ENCODE measurements around the gene TBC1D8.
"Not testable (repeated sequence)": the region's sequence is repeated elsewhere in the genome, so short reads cannot be mapped to it uniquely, and the experiment has no call there.

TBC1D8 gene

GRCh38 chr2:101080211-101081068, 70.7 kb downstream of the TBC1D8 start:
- Histone ChIP-seq H3K36me3 (replicated peaks) (no peaks in the 10 kb centered on the region), H3K9me3 (no peaks in the 10 kb centered on the region), H3K4me1 (no peaks in the 10 kb centered on the region), H3K4me3 (no peak overlapping the region), H3K27me3 (ENCODE audit: low read depth) (no peaks in the 10 kb centered on the region)
- DNase-seq (ENCODE audit: low spot score in 2 of 2) = no peak
- in situ Hi-C loops (cut with MboI; ENCODE audit: low sequenced_read_pairs) = no loop called here

DNA sequence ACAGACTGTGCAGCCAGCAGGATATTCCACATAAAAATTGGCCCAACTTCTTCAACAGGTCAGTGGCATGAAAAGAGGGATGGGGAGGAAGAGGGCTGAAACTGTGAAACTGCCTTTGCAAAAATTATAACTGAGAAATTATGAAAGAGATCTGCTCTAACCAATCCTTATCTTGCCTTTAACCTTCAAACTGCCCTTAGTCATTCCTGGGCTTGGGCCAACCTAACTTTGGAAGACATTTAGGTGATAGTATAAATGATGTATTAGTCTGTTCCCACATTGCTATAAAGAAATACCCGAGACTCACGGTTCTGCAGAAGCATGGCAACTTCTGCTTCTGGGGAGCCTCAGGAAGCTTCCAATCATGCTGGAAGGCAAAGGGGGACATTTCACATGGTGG, 74.6 kb downstream of the TBC1D8 start:
- Histone ChIP-seq H3K9me3 (no peaks in the 10 kb centered on the region), H3K4me3 (no peak overlapping the region), H3K4me1 (no peaks in the 10 kb centered on the region), H3K36me3 (replicated peaks) (no peaks in the 10 kb centered on the region), H3K27me3 (ENCODE audit: low read depth) (no peaks in the 10 kb centered on the region)
- in situ Hi-C loops (cut with MboI; ENCODE audit: low sequenced_read_pairs) = no loop called here
- DNase-seq (ENCODE audit: low spot score in 2 of 2) = no peak

GRCh38 chr2:101064868-101065549, 86.2 kb downstream of the TBC1D8 start:
- in situ Hi-C loops (cut with MboI; ENCODE audit: low sequenced_read_pairs) = no loop called here
- DNase-seq (ENCODE audit: low spot score in 2 of 2) = no peak
- Histone ChIP-seq H3K4me1 (peaks cover 8% of the 10 kb centered on the region), H3K9me3 (no peaks in the 10 kb centered on the region), H3K4me3 (no peak overlapping the region), H3K36me3 (replicated peaks) (no peaks in the 10 kb centered on the region), H3K27me3 (ENCODE audit: low read depth) (no peaks in the 10 kb centered on the region)

- in situ Hi-C loops (cut with MboI; ENCODE audit: low sequenced_read_pairs) = no loop called here
- Histone ChIP-seq H3K4me1 (peaks cover 8% of the 10 kb centered on the region), H3K4me3 (no peak overlapping the region), H3K36me3 (replicated peaks) (no peaks in the 10 kb centered on the region), H3K9me3 (no peaks in the 10 kb centered on the region), H3K27me3 (ENCODE audit: low read depth) (no peaks in the 10 kb centered on the region)
- no peak for DNase-seq (ENCODE audit: low spot score in 2 of 2)
These were observed 86.7 kb downstream of the TBC1D8 start for GRCh38 chr2:101064505-101064867.

DNA sequence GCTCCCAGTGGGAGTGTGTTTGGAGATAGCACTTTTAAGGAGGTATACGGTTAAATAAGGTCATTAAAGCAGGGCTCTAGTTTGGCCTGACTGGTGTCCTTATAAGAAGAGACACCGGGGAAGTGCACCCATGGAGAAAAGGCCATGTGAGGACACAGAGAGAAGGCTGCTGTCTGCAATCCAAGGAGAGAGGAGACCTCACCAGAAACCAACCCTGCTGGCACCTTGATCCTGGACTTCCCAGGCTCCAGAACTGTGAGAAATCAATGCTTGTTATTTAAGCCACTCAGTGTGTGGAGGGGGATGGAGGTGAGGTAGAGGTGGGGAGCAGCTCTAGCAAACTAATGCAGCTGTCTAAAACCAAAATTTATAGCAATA, 87.1 kb downstream of the TBC1D8 start:
- in situ Hi-C loops (cut with MboI; ENCODE audit: low sequenced_read_pairs) = no loop called here
- Histone ChIP-seq H3K4me1 (peaks cover 8% of the 10 kb centered on the region), H3K36me3 (replicated peaks) (no peaks in the 10 kb centered on the region), H3K4me3 (no peak overlapping the region), H3K27me3 (ENCODE audit: low read depth) (no peaks in the 10 kb centered on the region), H3K9me3 (no peaks in the 10 kb centered on the region)
- DNase-seq (ENCODE audit: low spot score in 2 of 2) = no peak

GRCh38 chr2:101063352-101064124, 87.6 kb downstream of the TBC1D8 start:
- in situ Hi-C loops (cut with MboI; ENCODE audit: low sequenced_read_pairs) = no loop called here
- peaks cover 8% of the 10 kb centered on the region for H3K4me1 ChIP-seq
- H3K4me3 ChIP-seq = no peak overlapping the region
- H3K9me3 ChIP-seq = no peaks in the 10 kb centered on the region
- H3K36me3 ChIP-seq (replicated peaks) = no peaks in the 10 kb centered on the region
- no peak for DNase-seq (ENCODE audit: low spot score in 2 of 2)
- H3K27me3 ChIP-seq (ENCODE audit: low read depth) = no peaks in the 10 kb centered on the region

GRCh38 chr2:101058386-101058785, 92.8 kb downstream of the TBC1D8 start:
- H3K36me3 ChIP-seq (replicated peaks) = peaks cover 3% of the 10 kb centered on the region; the same call in 1 of the 2 replicates
- H3K27me3 ChIP-seq (ENCODE audit: low read depth) = no peaks in the 10 kb centered on the region
- no peak overlapping the region for H3K4me3 ChIP-seq
- peaks cover 8% of the 10 kb centered on the region for H3K4me1 ChIP-seq
- in situ Hi-C loops (cut with MboI; ENCODE audit: low sequenced_read_pairs) = no loop called here
- DNase-seq (ENCODE audit: low spot score in 2 of 2) = no peak
- no peaks in the 10 kb centered on the region for H3K9me3 ChIP-seq

- Histone ChIP-seq H3K27me3 (ENCODE audit: low read depth) (no peaks in the 10 kb centered on the region), H3K4me3 (no peak overlapping the region), H3K36me3 (replicated peaks) (peaks cover 3% of the 10 kb centered on the region; the same call in 1 of the 2 replicates), H3K4me1 (peaks cover 5% of the 10 kb centered on the region), H3K9me3 (no peaks in the 10 kb centered on the region)
- DNase-seq (ENCODE audit: low spot score in 2 of 2) = no peak
- in situ Hi-C loops (cut with MboI; ENCODE audit: low sequenced_read_pairs) = no loop called here
These were observed 93.9 kb downstream of the TBC1D8 start for GRCh38 chr2:101057051-101057933.

DNA sequence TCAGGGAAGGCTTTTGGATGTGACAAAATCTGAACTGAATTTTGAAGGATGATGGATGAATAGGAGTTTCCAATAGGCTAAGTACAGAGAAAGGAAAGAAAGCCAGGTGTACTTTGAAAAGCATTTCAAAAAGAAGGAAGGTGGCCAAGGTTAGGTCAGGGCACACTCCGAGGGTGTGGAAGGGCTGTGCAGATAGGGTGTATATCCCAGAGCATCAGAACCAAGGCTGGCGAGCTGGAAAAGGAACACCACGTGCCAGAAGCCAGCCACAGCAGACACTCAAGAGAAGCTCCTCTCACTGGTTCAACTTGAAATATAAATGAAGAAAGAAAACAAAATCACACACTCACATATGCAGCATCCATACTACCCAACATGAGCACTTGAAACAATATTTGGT, 98.1 kb downstream of the TBC1D8 start:
- DNase-seq (ENCODE audit: low spot score in 2 of 2) = no peak
- H3K4me3 ChIP-seq = no peak overlapping the region
- in situ Hi-C loops (cut with MboI; ENCODE audit: low sequenced_read_pairs) = no loop called here
- H3K27me3 ChIP-seq (ENCODE audit: low read depth) = no peaks in the 10 kb centered on the region
- H3K4me1 ChIP-seq = no peaks in the 10 kb centered on the region
- H3K9me3 ChIP-seq = no peaks in the 10 kb centered on the region
- peaks cover 3% of the 10 kb centered on the region; the same call in 1 of the 2 replicates for H3K36me3 ChIP-seq (replicated peaks)

DNA sequence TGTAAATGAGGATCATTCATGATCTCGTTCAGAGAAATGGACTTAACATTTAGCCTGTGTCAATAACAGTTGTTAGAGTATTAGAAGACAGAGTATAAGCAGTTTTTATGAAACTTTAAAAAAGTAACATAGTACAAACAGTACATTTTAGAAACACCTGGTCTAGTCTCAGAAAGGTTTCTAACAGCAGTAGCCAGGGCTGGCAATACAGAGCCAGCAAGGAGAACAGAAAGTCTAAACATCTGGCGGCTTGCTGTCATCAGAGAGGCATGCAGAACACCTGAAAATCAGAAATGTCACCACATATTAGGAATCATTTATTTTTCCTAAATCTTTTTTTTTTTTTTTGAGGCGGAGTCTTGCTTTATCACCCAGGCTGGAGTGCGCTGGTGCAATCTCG, 99.0 kb downstream of the TBC1D8 start:
- in situ Hi-C loops (cut with MboI; ENCODE audit: low sequenced_read_pairs) = no loop called here
- peaks cover 3% of the 10 kb centered on the region; the same call in 1 of the 2 replicates for H3K36me3 ChIP-seq (replicated peaks)

DNA sequence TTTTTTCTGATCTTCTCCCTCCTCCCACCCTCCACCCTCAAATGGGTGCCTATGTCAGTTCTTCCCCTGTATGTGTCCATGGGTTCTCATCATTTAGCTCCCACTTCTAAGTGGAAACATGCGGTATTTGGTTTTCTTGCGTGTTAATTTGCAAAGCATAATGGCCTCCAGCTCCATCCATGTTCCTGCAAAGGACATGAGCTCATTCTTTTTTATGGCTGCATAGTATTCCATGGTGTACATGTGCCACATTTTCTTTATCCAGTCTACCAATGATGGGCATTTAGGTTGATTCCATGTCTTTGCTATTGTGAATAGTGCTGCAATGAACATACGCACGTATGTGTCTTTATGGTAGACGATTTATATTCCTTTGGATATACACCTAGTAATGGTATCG, 100.3 kb downstream of the TBC1D8 start:
- H3K4me3 ChIP-seq; H3K27me3 ChIP-seq (ENCODE audit: low read depth); H3K4me1 ChIP-seq; H3K36me3 ChIP-seq (replicated peaks); in situ Hi-C loops (cut with MboI; ENCODE audit: low sequenced_read_pairs); H3K9me3 ChIP-seq; DNase-seq (ENCODE audit: low spot score in 2 of 2): not testable (repeated sequence)

More for the DNA sequence above, 99.0 kb downstream of the TBC1D8 start:
- no peak overlapping the region for H3K4me3 ChIP-seq
- no peak for DNase-seq (ENCODE audit: low spot score in 2 of 2)
- no peaks in the 10 kb centered on the region for H3K4me1 ChIP-seq
- no peaks in the 10 kb centered on the region for H3K9me3 ChIP-seq
- no peaks in the 10 kb centered on the region for H3K27me3 ChIP-seq (ENCODE audit: low read depth)

GRCh38 chr2:101048756-101049155, 102.4 kb downstream of the TBC1D8 start:
- DNase-seq (ENCODE audit: low spot score in 2 of 2) = no peak
- in situ Hi-C loops (cut with MboI; ENCODE audit: low sequenced_read_pairs) = no loop called here
- Histone ChIP-seq H3K36me3 (replicated peaks) (no peaks in the 10 kb centered on the region; the same call in 1 of the 2 replicates), H3K4me1 (no peaks in the 10 kb centered on the region), H3K4me3 (no peak overlapping the region), H3K9me3 (no peaks in the 10 kb centered on the region), H3K27me3 (ENCODE audit: low read depth) (no peaks in the 10 kb centered on the region)

- no peaks in the 10 kb centered on the region for H3K27me3 ChIP-seq (ENCODE audit: low read depth)
- H3K4me1 ChIP-seq = no peaks in the 10 kb centered on the region
- no peaks in the 10 kb centered on the region for H3K36me3 ChIP-seq (replicated peaks)
- no peak overlapping the region for H3K4me3 ChIP-seq
- in situ Hi-C loops (cut with MboI; ENCODE audit: low sequenced_read_pairs) = no loop called here
- no peak for DNase-seq (ENCODE audit: low spot score in 2 of 2)
- no peaks in the 10 kb centered on the region for H3K9me3 ChIP-seq
These were observed 103.4 kb downstream of the TBC1D8 start for GRCh38 chr2:101047774-101048173.
